HepG2 (cell line): ENCODE results near the gene PALM. TPM values are rescaled to one million over a fixed set of nuclear protein-coding genes. Genes with fewer than 3 reads are reported as not detected.

ENCODE experiments used
- AKAP8 ChIP-seq: sonication (generic); formaldehyde crosslinking; IDR thresholded peaks from 2 replicates; pipeline ENCODE4 v1.5.1; 2020; ENCODE audit warnings: mild to moderate bottlenecking, missing genetic modification reagents
- ATF2 ChIP-seq: sonication (generic); formaldehyde crosslinking; IDR thresholded peaks from 2 replicates; pipeline ENCODE4 v1.4.0; 2020; ENCODE audit warnings: missing genetic modification reagents
- BCLAF1 ChIP-seq: fragments of 450-650 bp; IDR thresholded peaks from 2 replicates; pipeline ENCODE4 v1.6.1; 2017; ENCODE audit warnings: mild to moderate bottlenecking
- CEBPG ChIP-seq: IDR thresholded peaks from 2 replicates; pipeline ENCODE4 v1.6.1; 2016
- DZIP1 ChIP-seq: sonication (generic); formaldehyde crosslinking; IDR thresholded peaks from 2 replicates; pipeline ENCODE4 v1.5.0; 2020; ENCODE audit warnings: mild to moderate bottlenecking, missing genetic modification reagents
- ETV5 ChIP-seq: IDR thresholded peaks from 2 replicates; pipeline ENCODE4 v1.6.1; 2018; ENCODE audit warnings: missing biosample characterization, missing genetic modification reagents, inconsistent platforms, borderline replicate concordance
- HNRNPK ChIP-seq: fragments of 200-400 bp; formaldehyde crosslinking; IDR thresholded peaks from 2 replicates; pipeline ENCODE4 v1.6.1; 2018; ENCODE audit warnings: low read length, low read depth, moderate library complexity, mild to moderate bottlenecking; ENCODE audit not compliant: poor library complexity, severe bottlenecking
- IKZF5 ChIP-seq: IDR thresholded peaks from 2 replicates; pipeline ENCODE4 v1.6.1; 2018; ENCODE audit warnings: missing genetic modification reagents, mild to moderate bottlenecking, missing compliant biosample characterization
- KMT2B ChIP-seq: IDR thresholded peaks from 2 replicates; pipeline ENCODE4 v1.6.1; 2016; ENCODE audit warnings: missing genetic modification reagents, missing compliant biosample characterization
- NFE2L1 ChIP-seq: sonication (generic); formaldehyde crosslinking; IDR thresholded peaks from 2 replicates; pipeline ENCODE4 v1.4.0; 2020; ENCODE audit warnings: missing genetic modification reagents, mild to moderate bottlenecking, borderline replicate concordance
- NPAS2 ChIP-seq: sonication (generic); formaldehyde crosslinking; IDR thresholded peaks from 2 replicates; pipeline ENCODE4 v1.8.0; 2022; ENCODE audit warnings: mild to moderate bottlenecking, missing genetic modification reagents, borderline replicate concordance
- PHF21A ChIP-seq: sonication (generic); formaldehyde crosslinking; IDR thresholded peaks from 2 replicates; pipeline ENCODE4 v1.5.0; 2020; ENCODE audit warnings: mild to moderate bottlenecking, missing genetic modification reagents
- THAP9 ChIP-seq: sonication (generic); formaldehyde crosslinking; IDR thresholded peaks from 2 replicates; pipeline ENCODE4; 2020; ENCODE audit warnings: missing genetic modification reagents, mild to moderate bottlenecking, borderline replicate concordance
- ZBTB43 ChIP-seq: sonication (generic); formaldehyde crosslinking; conservative IDR thresholded peaks from 2 replicates; pipeline ENCODE4 v1.4.0; 2020; ENCODE audit warnings: missing genetic modification reagents
- ZFP36L1 ChIP-seq: sonication (generic); formaldehyde crosslinking; IDR thresholded peaks from 2 replicates; pipeline ENCODE4 v1.8.0; 2022; ENCODE audit warnings: mild to moderate bottlenecking, missing genetic modification reagents, moderate library complexity
- ZNF205 ChIP-seq: IDR thresholded peaks from 2 replicates; pipeline ENCODE4 v1.6.1; 2018; ENCODE audit warnings: missing biosample characterization, missing genetic modification reagents
- ZNF350 ChIP-seq: sonication (generic); formaldehyde crosslinking; IDR thresholded peaks from 2 replicates; pipeline ENCODE4 v1.4.0; 2020; ENCODE audit warnings: mild to moderate bottlenecking, low read depth, missing genetic modification reagents, borderline replicate concordance
- ZNF629 ChIP-seq: sonication (generic); formaldehyde crosslinking; conservative IDR thresholded peaks from 2 replicates; pipeline ENCODE4 v1.5.0; 2020; ENCODE audit warnings: missing genetic modification reagents
- polyA plus RNA-seq, 8 experiments: library from polyadenylated mRNA; depleted of rRNA in 3 of 8; stranded (reverse) in 7 of 8; unstranded in 1 of 8; fragments of >200 nt; fragmentation: Illumina TruSeq in 4 of 8; extraction: Trizol in 4 of 8; gene quantifications; 2 replicates each; pipeline versions ENCODE4 v1.2.1 to v1.2.3, GENCODE V29; 2011 to 2016; ENCODE audit warnings: low read depth in 4 of 8, missing spikeins in 1 of 8, mixed read lengths in 1 of 8; ENCODE audit not compliant: insufficient read depth in 1 of 8
- total RNA-seq, 5 experiments: library from RNA; depleted of rRNA; stranded (reverse); fragments of >200 nt; fragmentation: Illumina TruSeq; extraction: Trizol; gene quantifications; 2 replicates each; pipeline ENCODE4 v1.2.3, GENCODE V29; 2016; ENCODE audit warnings: low read depth in 1 of 5

PALM gene
- total and polyA plus RNA-seq, 2 of the 13 experiments (the other 11 are each of a cell fraction or from before 2014, with no cell fraction given): 4.0 to 9.7 TPM

GRCh38 chr19:663682-664117 lies 45.0 kb upstream of the PALM start (continued):
- TF ChIP-seq ZBTB43 (CRISPR knock-in tag) (no peak), ETV5 (CRISPR knock-in tag) (no peak), NPAS2 (CRISPR knock-in tag) (no peak), NFE2L1 (CRISPR knock-in tag) (no peak), CEBPG (no peak), ZFP36L1 (CRISPR knock-in tag) (no peak), HNRNPK (no peak), ZNF350 (CRISPR knock-in tag) (peak; percentile 49), DZIP1 (CRISPR knock-in tag) (no peak), IKZF5 (CRISPR knock-in tag) (peak; percentile 14; the same call in 1 of the 2 replicates), AKAP8 (CRISPR knock-in tag) (no peak), THAP9 (no peak), ZNF205 (CRISPR knock-in tag) (0 out of 2 replicates have a peak, but pooled peaks have one; percentile 2), BCLAF1 (no peak), ATF2 (0 out of 2 replicates have a peak, but pooled peaks have one; percentile 3), ZNF629 (CRISPR knock-in tag) (no peak), KMT2B (no peak), PHF21A (no peak)
